RPMI8226 (cell line): ENCODE data around the gene RIMBP2.
"Not testable (repeated sequence)": the region's sequence is repeated elsewhere in the genome, so short reads cannot be mapped to it uniquely, and the experiment has no call there.

ENCODE experiments used
- DNase-seq: peaks from one replicate; pipeline ENCODE4 v3.0.0-alpha.2; 2015

Gene RIMBP2

GRCh38 chr12:130589540-130590317 is 126.4 kb downstream of the RIMBP2 start:
- DNase-seq = peak; percentile 22

- no peak for DNase-seq
Observed at GRCh38 chr12:130588696-130589539, 127.2 kb downstream of the RIMBP2 start.

GRCh38 chr12:130587966-130588365 is 128.1 kb downstream of the RIMBP2 start:
- DNase-seq = no peak

- DNase-seq = not testable (repeated sequence)
Observed at GRCh38 chr12:130584475-130584874, 131.6 kb downstream of the RIMBP2 start.

- DNase-seq = no peak
Observed at GRCh38 chr12:130583800-130584199, 132.3 kb downstream of the RIMBP2 start.

GRCh38 chr12:130583317-130583716 is 132.8 kb downstream of the RIMBP2 start:
- DNase-seq = no peak

GRCh38 chr12:130582286-130582685 is 133.8 kb downstream of the RIMBP2 start:
- no peak for DNase-seq

- no peak for DNase-seq
Observed at GRCh38 chr12:130581782-130582181, 134.3 kb downstream of the RIMBP2 start.

GRCh38 chr12:130579231-130579630 is 136.9 kb downstream of the RIMBP2 start:
- DNase-seq = no peak

- no peak for DNase-seq
Observed at GRCh38 chr12:130577351-130577750, 138.7 kb downstream of the RIMBP2 start.

- DNase-seq = peak; percentile 42
Observed at GRCh38 chr12:130576371-130576816, 139.7 kb downstream of the RIMBP2 start.

- no peak for DNase-seq
Observed at GRCh38 chr12:130574402-130574801, 141.7 kb downstream of the RIMBP2 start.

- no peak for DNase-seq
Observed at GRCh38 chr12:130573766-130574165, 142.3 kb downstream of the RIMBP2 start.

GRCh38 chr12:130573235-130573634 is 142.9 kb downstream of the RIMBP2 start:
- DNase-seq = no peak

- no peak for DNase-seq
Observed at GRCh38 chr12:130572553-130572952, 143.5 kb downstream of the RIMBP2 start.

GRCh38 chr12:130571734-130572133 is 144.4 kb downstream of the RIMBP2 start:
- DNase-seq = no peak

GRCh38 chr12:130571089-130571488 is 145.0 kb downstream of the RIMBP2 start:
- peak; percentile 32 for DNase-seq

- no peak for DNase-seq
Observed at GRCh38 chr12:130569521-130569920, 146.6 kb downstream of the RIMBP2 start.

GRCh38 chr12:130568501-130568900 is 147.6 kb downstream of the RIMBP2 start:
- no peak for DNase-seq

GRCh38 chr12:130568041-130568440 is 148.1 kb downstream of the RIMBP2 start:
- no peak for DNase-seq

GRCh38 chr12:130566446-130567155 is 149.5 kb downstream of the RIMBP2 start:
- no peak for DNase-seq

- no peak for DNase-seq
Observed at GRCh38 chr12:130565189-130565588, 150.9 kb downstream of the RIMBP2 start.

GRCh38 chr12:130563323-130563722 is 152.8 kb downstream of the RIMBP2 start:
- no peak for DNase-seq
